Raji (cell line): Measurements from ENCODE around the gene UBE2QL1.

Experiments
- POLR2A ChIP-seq: IDR thresholded peaks from 2 replicates; pipeline ENCODE4 v1.6.1; 2011; ENCODE audit warnings: low read depth, low read length, control low read depth; ENCODE audit not compliant: insufficient read depth

UBE2QL1 gene

DNA sequence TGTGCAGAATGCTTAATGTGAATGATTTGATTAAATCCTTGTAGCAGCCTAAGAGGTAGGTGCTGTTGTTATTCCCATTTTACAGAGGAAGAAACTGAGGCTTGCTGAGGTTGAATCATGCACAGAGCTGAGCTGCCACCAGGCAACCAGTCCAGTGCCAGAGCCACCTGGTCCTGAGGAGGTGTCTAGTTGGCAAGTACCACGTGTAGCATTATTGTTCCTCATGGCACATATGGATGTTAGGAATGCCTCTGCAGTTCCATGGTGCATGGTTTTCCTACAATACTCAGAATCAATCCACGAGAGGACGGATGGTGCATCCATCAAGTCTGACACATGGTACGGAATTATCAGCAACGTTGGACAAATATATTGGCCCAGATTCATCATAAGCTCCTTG, 8.9 kb downstream of the UBE2QL1 start:
- TF ChIP-seq POLR2A, result no peak

DNA sequence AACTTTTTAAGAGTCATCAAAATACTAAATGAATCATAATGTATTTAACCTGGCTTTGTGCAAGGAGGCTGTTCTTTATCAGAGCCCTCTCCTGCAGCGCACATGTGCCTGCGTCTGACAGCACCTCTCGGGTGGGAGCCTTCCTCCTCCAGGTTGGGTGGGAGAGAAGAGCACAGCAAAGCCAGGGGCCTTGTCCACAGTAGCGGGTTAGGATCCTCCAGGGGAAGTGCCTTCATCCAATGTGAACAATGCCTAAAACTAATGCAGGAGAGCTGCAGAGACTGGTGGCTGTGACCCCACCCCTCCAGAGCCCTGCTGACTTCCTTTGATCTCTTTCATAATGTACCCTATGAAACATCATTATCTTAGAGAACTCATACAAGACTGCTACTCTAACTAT, 10.2 kb downstream of the UBE2QL1 start:
- no peak for TF ChIP-seq POLR2A

DNA sequence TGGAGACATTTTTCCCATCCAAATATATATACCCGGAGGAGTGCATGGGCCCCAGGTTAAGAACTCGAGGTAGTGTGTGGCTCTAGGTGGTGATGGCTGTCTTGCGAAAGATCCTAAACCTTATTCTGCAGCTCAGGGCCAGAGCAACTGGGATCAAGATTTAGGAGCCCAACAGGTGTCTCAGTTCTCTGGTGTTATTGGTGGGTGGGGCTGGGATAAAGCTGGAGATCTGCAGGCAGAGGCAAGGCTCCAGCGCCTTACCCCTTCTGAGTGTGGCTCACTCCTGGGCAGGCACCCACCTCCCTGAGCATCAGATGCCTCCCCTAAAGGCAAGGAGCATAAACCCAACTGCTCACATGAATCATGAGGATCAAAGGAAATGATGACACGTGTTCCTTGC, 11.2 kb downstream of the UBE2QL1 start:
- TF ChIP-seq POLR2A, result no peak

DNA sequence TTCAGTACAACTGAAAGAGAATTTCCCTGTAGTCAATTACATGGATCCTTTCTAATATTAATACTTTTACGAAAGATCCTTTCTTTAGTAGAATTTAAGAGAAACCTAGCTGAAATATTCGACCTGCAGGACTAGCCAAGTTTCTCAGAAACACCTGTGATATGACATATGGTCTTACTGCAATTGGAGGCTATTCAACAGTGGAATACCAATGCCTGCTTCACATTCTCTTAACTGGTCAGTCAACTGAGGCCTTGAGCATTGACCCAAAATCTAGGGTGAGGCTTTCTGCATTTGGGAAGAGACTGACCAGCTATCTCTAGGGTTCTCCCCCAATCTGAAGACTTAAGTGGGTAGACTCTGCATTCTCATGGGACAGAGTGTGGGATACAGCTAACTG, 12.3 kb downstream of the UBE2QL1 start:
- TF ChIP-seq POLR2A, result no peak

DNA sequence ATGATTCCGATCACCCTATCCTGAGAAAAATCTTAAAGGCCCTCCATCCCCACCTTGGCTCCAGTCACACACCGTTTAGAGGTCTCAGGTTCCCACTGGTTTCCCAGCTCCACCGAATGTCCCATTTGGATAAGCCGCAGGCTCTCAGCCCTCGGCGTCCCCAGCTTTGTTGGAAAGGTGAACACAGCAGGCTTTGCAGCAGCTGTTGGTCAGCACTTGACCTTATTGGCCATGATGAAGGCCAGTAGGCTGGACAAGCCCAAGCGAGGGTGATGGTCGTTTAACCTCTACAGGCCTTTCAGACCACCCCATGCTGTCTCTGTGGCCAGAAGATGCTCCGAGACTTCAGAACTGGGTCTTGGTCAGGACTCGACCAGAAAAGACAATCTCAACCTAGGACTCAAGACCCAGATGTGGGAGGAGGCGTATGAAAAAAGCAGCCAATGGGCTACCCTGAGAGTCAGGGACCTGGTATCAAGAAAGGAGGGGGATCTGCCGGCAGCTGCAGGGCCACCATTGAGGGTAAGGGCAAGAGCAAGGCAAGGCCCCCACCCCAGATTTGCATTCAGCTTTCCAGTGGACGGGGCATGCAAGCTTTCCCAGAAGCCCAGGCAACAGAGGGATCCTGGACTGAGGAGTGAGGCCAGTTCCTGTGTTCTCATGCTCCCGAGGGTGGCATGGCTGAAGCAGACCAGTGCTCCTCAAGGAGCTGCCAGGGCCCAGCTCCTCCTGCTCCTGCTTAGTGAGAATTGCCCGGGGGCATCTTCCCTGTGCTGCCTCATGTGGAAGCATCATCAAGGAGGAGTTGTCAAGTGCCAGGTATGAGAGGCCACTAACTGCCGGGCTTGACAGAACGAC, 13.4 kb downstream of the UBE2QL1 start:
- TF ChIP-seq POLR2A, result no peak

DNA sequence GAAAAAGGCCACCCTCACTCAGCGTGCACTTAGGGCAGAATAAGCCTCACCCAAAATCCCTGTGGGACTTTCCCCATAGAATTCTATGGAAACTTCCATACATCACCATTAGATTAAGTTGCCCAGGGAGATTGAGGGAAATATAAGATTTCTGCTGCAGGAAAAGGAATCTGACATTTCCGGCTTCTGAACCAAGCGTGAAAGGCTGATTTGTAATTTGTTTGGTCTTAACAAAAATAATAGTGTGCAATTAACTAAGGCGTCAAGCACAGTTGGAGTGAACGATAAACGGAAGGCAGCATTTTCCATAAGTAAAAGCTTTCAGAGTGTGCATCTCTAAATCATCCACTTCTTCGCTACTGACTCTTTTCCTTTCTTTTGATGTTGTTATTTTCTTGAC, 14.0 kb downstream of the UBE2QL1 start:
- no peak for TF ChIP-seq POLR2A

DNA sequence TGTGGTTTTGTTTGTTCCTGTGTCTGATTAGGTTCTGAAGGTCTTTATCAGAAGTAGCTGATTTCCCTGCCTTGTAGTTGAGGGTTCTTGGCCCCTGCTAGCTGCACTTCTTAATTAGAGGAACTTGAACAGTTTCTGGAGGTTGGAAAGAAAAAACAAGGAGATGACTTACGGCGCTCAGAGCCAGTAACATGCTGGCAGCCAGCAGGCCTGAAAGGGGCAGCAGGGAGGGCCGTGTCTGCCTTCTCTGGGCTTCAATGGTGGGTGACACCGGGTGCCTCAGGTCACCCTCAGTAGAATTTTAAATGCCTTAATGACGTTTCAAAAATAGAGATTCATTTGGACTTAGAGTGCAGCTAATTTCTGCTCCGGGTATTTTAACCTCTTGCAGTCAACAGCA, 15.8 kb downstream of the UBE2QL1 start:
- TF ChIP-seq POLR2A, result no peak

DNA sequence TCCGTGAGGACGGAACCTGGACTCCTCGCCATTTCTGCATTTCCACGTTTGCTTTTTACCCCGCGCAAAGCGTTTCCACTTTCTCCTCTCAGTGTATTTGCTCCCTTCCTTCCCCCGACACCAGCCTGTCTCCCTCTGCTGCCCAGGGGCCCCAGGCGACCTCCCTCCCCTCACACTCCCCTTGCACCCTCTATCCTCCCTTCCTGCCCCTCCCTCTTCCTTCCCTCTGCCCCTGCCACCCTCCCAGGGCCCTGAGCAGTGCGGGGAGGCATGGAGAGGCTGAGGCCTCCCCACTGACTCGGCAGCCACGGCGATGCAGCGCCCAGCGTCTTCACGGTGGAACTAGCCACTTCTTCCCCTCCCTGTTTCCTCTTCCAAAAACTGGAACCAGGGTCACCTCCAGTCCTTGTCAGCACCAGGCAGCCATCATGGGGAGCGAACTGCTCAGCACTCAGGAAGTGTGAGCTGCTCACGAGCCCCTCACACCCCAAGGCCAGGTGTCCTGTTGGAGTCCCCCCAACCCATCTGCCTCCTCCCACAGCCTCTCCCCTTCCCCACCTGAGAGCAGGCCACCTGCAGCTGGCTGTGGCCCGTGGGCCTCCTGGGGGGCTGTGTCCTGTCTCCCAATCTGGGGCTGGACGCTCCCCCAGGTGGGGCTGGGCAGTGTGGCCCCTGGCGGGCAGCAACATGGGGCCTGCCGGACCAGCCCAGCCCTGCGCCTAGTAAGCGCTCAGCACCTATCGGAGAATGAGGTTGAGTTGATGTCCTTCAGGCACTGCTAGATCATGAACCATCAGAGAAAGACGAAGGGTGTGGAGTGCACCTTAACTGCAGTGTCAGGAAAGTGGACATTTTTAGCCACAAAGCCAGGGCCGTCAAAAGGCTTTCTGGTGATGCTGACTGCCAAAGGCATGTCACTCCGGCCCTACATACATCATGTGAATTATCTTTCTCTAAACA, 17.5 kb downstream of the UBE2QL1 start:
- TF ChIP-seq POLR2A, result no peak

DNA sequence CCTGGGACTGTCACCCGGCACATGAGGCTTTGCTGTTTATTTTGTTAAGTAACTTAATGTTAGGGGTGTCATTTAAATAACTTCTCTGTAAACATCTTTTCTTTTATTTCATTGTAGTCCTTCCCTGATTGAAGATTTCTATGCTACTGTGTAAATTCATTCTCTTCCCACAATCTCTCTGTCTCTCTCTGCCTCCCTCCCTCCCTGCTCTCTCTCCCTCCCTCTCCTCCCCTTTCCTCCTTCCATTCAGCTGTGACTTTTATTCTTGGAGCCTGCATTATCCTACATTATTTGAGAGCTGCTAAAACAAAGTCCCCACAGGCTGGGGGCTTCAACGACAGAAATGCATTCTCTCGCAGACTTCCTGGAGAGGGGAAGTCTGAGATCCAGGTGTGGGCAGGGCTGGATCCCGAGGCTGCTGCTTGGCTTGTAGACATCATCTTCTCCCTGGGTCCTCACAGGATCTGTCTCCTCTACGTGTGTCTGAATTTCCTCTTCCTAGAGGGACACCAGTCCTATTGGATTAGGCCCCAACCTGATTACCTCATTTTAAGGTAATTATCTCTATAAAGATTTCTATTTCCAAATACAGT, 18.4 kb downstream of the UBE2QL1 start:
- TF ChIP-seq POLR2A, result no peak

DNA sequence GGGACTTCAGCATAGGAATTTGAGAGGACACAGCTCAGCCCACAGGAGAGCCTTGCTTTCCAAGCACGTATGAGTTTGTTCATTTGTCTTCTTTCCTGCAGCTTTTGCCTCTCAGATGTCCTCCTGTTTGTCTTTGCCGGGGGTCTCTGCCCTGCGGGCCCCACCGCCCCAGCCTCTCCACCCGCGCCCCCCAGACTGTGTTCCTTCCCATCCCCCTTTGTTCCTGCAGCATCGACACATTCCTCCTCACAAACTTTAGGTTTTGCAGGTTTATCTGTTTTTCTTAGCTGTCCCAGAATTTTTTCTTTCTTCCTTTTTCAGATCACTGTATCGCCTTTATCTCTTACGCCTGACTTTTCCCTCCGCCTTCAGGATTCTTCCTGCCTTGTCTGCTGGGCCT, 18.9 kb downstream of the UBE2QL1 start:
- TF ChIP-seq POLR2A, result no peak

DNA sequence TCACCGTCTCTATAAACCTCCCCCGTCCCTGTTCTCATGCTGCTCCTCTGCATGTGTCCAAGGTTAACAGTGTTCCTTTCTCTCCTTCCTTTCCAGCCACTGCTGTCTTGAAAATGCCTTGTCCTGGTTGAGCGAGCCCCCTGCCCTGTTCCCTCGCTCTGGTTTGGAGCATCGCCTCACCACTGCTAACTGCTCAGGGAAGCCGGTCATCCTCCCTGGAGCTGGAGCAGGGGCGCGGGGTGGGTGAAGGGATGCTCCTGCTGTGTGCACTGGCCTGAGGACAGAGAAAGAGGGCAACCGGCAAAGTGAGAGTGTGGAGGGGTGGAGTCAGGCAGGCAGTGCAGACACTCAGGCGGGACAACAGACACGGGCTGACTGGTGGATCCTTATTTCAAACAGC, 19.4 kb downstream of the UBE2QL1 start:
- TF ChIP-seq POLR2A, result no peak

DNA sequence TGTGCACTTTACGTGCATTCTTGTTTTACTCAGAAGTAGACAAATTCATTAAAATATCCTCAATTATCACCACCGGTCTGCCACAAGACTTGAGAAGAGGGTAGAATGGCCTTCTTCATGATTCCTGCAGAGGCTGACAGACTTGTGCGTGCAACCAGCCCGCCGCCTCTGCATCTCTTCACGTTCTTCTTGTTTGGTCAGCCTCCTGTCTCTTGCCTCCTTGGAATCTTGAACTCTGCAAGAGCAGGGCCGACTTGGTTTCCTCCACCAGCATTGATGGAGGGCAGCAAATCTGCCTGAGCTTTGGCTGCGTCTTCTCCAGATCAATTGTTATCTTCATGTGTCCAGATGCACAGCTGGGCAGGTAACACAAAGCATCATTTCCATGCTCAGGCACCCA, 20.2 kb downstream of the UBE2QL1 start:
- TF ChIP-seq POLR2A, result no peak

DNA sequence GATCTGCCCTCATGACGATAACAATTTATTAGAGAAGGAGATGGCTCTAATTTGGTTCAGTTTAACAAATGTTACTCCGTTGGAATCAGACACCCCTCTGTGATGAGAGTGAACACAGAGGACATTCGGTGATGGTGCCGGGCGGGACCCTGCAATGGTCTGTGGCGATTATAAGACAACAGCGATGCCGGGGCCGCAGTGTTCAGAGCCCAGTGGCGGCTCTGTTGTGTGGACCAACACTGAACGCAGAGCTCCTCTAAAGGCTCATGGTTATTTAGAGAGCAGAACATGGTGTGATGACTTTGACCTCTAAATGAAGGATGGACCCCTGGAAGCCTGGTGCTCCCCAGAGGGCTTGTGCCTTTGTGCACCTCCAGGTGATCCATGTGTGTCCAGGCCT, 21.2 kb downstream of the UBE2QL1 start:
- no peak for TF ChIP-seq POLR2A

DNA sequence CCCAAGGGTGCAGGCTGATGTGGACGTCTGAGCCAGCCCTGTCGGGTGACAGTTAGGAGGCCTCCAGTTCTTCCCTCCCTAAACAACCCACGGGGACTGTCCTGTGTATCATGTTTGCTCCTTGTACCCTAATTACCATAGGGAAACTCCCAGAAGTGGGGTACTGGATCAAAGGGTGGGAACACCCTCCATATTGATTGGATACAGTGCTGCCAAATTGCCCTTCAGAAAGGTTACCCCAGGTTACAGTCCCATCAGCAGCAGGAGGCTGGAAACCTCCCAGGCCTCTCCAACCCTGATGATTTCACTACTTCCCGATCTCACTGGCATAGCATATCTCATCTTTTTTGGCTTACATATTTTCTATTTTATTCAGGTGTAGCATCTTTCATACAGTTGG, 22.0 kb downstream of the UBE2QL1 start:
- no peak for TF ChIP-seq POLR2A

DNA sequence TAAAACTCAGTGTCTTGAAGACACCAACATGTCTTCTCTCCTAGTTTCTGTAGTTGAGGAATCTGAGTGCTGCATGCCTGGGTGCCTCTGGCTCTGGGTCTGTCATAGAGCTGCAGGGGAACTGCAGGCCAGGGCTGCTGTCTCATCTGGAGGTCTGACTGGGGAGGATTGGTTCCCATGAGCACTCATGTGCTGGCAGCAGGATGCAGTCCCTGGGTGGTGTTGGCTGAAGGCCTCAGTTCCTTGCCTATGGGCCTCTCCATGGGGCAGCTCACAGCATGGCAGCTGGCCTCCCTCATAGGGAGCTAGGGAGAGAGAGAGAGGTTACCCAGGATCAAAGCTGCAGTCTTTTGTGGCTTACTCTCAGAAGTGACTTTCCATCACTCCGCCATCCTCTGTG, 22.6 kb downstream of the UBE2QL1 start:
- no peak for TF ChIP-seq POLR2A

DNA sequence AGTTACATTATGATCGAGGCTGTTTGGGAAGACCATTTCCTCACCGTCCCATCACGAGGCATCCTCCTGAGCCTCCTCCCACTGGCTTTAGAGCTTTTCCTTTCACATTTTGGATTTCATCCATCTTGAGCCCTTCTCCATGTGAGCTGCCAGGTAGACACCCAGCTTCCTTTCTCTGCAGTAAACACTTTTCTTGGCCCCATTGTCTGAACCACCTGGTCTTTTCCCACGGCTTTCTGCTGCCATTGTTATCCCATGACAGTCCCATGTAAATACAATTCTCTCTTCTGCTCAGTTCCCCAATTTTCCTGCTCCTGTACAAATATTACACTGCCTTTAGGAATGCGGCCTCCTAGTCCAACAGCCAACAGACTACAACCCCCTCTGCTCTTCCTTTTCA, 24.1 kb downstream of the UBE2QL1 start:
- no peak for TF ChIP-seq POLR2A
